SKM-1 treated with dmso at 0.1 percent for 144 hours (cell line): ENCODE measurements around the gene EBI3.
"Not testable (repeated sequence)": the region's sequence is repeated elsewhere in the genome, so short reads cannot be mapped to it uniquely, and the experiment has no call there.

Source experiments
- DNase-seq: peaks from one replicate; lab custom pipeline; 2025; ENCODE audit not compliant: unreplicated experiment; lab: John Stamatoyannopoulos, UW

EBI3 gene

DNA sequence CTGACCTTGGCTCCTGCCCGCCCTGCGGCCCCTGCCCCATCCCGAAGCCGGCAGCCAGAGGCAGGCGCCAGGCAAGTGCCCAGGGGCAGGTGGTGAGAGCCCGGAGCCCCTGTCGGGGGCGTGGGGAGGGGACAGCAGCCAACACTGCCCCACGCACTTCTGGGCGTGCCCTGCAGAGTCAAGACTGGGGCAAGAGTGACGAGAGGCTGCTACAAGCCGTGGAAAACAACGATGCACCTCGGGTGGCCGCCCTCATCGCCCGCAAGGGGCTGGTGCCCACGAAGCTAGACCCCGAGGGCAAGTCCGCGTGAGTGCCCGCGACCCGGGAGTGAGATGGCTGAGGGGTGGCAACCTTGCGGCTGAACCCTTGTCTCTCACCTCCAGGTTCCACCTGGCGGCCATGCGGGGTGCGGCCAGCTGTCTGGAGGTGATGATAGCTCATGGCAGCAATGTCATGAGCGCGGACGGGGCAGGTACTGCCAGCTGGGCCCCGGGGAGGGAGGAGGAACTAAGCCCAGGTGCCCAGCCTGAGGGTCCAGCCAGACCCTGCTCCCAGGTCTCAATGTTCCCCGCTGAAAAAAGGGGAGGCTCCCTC, 29.5 kb upstream of the EBI3 start:
- no peak for DNase-seq

GRCh38 chr19:4200940-4201542, 28.3 kb upstream of the EBI3 start:
- no peak for DNase-seq

- no peak for DNase-seq
These were observed 27.5 kb upstream of the EBI3 start for GRCh38 chr19:4201798-4202197.

DNA sequence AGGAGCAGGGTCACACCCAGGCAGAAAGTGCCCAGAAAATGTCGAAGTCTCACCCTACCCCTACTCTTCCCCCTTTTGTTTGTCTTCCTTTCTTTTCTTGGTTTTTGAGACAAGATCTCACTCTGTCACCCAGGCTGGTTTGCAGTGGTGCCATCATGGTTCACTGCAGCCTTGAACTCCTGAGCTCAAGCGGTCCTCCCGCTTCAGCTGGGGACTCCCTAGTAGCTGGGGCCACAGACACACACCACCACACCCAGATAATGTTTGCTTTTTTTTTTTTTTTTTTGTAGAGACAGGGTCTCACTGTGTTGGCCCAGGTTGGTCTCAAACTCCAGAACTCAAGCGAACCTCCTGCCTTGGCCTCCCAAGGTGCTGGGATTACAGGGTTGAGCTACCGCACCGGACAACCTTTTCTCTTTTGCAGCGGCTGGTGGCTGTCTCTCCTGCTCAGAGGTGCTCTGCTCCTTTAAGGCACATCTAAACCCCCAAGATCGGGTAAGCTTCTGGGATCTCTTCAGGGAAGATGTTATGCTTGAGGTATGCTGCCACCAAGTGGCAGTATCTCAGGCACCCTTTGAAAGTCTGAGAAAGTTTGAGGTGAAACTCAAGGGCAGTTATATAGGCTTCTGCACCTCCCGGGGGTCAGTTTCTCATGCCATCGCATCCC, 22.4 kb upstream of the EBI3 start:
- DNase-seq = no peak

- peak; percentile 17 for DNase-seq
These were observed 20.8 kb upstream of the EBI3 start for GRCh38 chr19:4208385-4209094.

DNA sequence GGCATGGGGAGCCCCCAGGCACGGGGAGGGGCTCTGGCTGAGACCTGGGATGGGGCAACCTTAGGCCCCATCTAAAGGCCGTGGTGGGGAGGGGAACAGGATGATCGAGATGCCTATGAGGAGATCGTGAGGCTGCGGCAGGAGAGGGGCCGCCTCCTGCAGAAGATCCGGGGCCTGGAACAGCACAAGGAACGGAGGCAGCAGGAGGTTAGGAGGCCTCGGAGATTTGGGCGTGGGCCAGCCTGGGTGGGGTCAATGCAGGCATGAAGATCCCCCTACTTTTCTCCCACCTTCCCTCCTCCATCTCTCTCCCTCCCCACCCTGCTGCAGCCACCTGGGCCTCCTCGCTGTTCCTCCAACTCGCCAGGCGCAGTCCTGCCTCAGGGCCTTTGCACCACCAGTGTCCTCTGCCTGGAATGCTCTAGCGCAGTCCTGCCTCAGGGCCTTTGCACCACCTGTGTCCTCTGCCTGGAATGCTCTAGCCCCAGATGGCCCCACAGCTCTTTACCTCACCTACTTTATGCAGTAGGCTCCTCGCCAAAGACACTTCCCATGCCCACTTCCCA, 19.1 kb upstream of the EBI3 start:
- DNase-seq = no peak

- DNase-seq = no peak
These were observed 16.2 kb upstream of the EBI3 start for GRCh38 chr19:4213116-4213515.

- no peak for DNase-seq
These were observed 13.5 kb upstream of the EBI3 start for GRCh38 chr19:4215807-4216206.

DNA sequence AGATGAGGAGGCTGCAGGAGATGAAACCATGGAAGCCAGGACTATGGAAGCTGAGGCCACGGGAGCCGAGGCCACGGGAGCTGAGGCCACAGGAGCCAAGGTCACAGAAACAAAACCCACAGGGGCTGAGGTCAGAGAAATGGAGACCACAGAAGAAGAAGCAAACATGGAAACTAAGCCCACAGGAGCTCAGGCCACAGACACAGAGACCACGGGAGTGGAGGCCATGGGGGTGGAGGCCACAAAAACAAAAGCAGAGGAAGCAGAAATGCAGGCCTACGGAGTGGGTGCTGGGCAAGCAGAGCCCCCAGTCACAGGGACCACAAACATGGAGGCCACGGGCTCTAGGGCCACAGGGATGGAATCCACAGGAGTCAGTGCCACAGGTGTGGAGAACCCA, 12.5 kb upstream of the EBI3 start:
- DNase-seq = no peak

DNA sequence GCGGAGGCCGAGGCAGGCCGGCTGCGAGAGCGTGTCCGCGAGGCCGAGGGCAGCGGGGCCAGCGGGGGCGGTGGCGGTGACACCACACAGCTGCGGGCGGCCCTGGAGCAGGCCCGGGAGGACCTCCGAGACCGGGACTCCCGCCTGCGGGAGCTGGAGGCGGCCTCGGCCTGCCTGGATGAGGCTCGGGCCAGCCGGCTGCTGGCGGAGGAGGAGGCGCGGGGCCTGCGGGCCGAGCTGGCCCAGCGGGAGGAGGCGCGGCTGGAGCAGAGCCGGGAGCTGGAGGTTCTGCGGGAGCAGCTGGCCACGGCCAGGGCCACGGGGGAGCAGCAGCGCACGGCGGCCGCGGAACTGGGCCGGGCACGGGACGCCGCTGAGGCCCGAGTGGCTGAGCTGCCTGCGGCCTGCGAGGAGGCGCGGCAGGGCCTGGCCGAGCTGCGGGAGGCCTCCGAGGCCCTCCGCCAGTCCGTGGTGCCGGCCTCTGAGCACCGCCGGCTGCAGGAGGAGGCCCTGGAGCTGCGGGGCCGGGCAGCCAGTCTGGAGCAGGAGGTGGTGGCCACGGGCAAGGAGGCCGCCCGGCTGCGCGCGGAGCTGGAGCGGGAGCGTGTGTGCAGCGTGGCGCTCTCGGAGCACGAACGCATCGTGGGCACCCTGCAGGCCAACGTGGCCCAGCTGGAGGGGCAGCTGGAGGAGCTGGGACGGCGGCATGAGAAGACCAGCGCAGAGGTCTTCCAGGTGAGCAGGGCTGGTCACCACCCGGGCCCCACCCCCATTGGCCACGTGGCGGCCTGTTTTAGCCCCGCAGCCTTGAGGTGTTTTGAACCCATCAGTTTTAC, 11.7 kb upstream of the EBI3 start:
- DNase-seq = no peak

- not testable (repeated sequence) for DNase-seq
These were observed 10.8 kb upstream of the EBI3 start for GRCh38 chr19:4218523-4218922.

- DNase-seq = no peak
These were observed 9.1 kb upstream of the EBI3 start for GRCh38 chr19:4220188-4220587.

- no peak for DNase-seq
These were observed 4.9 kb upstream of the EBI3 start for GRCh38 chr19:4224470-4224869.

DNA sequence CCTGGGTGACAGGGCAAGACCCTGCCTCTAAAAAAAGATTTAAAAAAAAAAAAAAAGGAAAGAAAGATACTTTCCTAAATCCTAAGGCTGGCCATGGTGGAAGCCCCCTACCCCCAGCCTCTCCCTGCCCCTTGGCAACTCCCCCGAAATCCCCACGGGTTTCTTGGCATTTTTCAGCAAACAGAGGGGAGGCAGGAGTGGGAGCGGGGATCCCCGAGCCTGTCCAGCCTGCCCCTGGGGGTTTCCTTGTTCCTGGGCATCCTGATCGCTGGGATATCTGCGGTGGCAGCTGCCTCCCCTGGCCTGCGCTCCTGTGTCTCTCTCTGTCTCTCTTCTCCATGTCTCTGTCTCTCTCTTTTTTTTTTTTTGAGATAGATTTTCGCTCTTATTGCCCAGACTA, 3.4 kb upstream of the EBI3 start:
- DNase-seq = no peak

DNA sequence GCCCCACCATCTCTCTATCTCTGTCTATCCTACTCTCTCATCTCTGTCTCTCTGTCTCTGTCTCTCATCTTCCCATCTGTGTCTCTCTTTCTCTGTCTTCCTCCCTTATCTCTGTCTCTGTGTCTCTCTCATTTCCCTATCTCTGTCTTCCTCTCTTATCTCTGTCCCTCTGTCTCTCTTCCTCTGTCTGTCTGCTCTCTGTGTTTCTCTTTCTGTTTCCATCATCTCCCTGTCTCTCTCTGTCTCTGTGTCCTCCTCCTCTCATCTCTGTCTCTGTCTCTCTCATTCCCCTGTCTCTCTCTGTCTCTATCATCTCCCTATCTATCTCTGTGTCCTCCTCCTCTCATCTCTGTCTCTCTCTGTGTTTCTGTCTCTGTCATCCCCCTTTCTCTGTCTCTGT, 1.6 kb upstream of the EBI3 start:
- no peak for DNase-seq

DNA sequence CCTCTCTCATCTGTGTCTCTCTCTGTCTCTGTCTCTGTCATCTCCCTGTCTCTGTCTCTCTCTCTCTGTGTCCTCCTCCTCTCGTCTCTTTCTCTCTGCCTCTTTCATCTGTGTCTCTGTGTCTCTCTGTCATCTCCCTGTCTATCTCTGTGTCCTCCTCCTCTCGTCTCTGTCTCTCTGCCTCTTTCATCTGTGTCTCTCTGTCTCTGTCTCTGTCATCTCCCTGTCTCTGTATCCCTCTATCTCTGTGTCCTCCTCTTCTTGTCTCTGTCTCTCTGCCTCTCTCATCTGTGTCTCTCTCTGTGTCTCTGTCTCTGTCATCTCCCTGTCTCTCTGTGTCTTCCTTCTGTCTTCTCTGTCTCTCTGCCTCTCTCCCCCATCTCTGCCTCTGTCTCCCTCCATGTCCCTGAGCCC, 551 bp upstream of the EBI3 start:
- DNase-seq = no peak

DNA sequence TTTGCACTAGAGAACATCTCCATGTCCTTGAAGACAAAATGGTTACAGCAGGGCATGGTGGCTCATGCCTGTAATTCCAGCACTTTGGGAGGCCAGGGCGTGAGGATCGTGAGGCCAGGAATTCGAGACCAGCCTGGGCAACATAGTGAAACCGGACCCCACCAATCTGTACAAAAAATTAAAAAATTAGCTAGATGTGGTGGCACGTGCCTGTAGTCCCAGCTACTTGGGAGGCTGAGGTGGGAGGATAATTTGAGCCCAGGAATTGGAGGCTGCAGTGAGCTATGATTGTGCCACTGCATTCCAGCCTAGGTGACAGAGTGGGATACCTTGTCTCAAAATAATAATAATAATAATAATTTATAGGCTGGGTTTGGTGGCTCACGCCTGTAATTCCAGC, 914 bp downstream of the EBI3 start:
- not testable (repeated sequence) for DNase-seq

DNA sequence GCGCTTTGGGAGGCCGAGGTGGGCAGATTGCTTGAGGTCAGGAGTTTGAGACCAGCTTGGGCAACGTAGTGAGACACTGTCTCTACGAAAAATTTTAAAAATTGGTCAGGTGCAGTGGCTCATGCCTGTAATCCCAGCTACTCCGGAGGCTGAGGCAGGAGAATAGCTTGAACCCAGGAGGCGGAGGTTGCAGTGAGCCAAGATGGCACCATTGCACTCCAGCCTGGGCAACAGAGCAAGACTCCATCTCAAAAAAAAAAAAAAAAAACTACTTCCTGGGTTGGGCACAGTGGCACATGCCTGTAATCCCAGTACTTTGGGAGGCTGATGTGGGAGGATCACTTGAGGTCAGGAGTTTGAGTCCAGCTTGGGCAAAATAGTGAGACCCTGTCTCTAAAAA, 2.2 kb downstream of the EBI3 start:
- DNase-seq = not testable (repeated sequence)

GRCh38 chr19:4232139-4232538, 2.8 kb downstream of the EBI3 start:
- DNase-seq = not testable (repeated sequence)

- no peak for DNase-seq
These were observed 3.4 kb downstream of the EBI3 start for GRCh38 chr19:4232614-4233281.
